ENCODE measurements around the gene GOLGA6L10. TPM values are rescaled to one million over a fixed set of nuclear protein-coding genes. Genes with fewer than 3 reads are reported as not detected.
"Not testable (repeated sequence)": the region's sequence is repeated elsewhere in the genome, so short reads cannot be mapped to it uniquely, and the experiment has no call there.

The GOLGA6L10 gene
- total and polyA plus RNA-seq, 2 of the 4 experiments (the other 2 are of a cell fraction) = under 0.01 to 0.79 TPM

GRCh38 chr15:82397817-82398216, 48.5 kb upstream of the GOLGA6L10 start:
- intact Hi-C loops (cut with micrococcal nuclease) (no loop called here), dilution Hi-C loops (cut with HindIII; ENCODE audit: low sequenced_read_pairs, unreplicated experiment) (no loop called here), in situ Hi-C loops (cut with MboI; ENCODE audit: low sequenced_read_pairs) (no loop called here)
- no TSS peak for BruUV-seq (replicated peaks)
- TF ChIP-seq RAD21 (IDR thresholded peaks at IDR 0.05; ENCODE audit: low read length) (no peak), CEBPB (IDR thresholded peaks at IDR 0.05; ENCODE audit: low read depth, low read length) (no peak), MAZ (IDR thresholded peaks at IDR 0.05; ENCODE audit: borderline replicate concordance, low read depth, low read length) (no peak)
- Histone ChIP-seq H2AK5ac (ENCODE audit: low read depth, low read length) (no peak overlapping the region), H3K9me3 (ENCODE audit: control insufficient read depth, insufficient read depth, low read length) (no peaks in the 10 kb centered on the region), H2AK9ac (replicated peaks; ENCODE audit: low read depth, low read length, poor library complexity) (no peak overlapping the region), H4K5ac (ENCODE audit: low read depth, low read length) (no peak overlapping the region), H3K27ac (ENCODE audit: insufficient read depth, low read length) (no peak overlapping the region), H4K91ac (ENCODE audit: insufficient read depth, low read depth, low read length) (no peak overlapping the region), H3K4me1 (ENCODE audit: control insufficient read depth, insufficient read depth, low read length) (peaks cover 3% of the 10 kb centered on the region; the same call in 1 of the 2 replicates), H3K18ac (ENCODE audit: low read depth, low read length) (no peak overlapping the region), H3K79me1 (ENCODE audit: low read depth in 1 of 2, low read length in 2 of 2) (peaks cover 7 to 21% of the 10 kb centered on the region in 2 experiments), H3K56ac (ENCODE audit: extremely low read depth, insufficient read depth, low read length) (no peak overlapping the region), H2AFZ (replicated peaks; ENCODE audit: low read length, poor library complexity) (no peak overlapping the region), H2BK20ac (ENCODE audit: low read depth, low read length) (no peak overlapping the region), H4K20me1 (ENCODE audit: insufficient read depth, low read length) (no peaks in the 10 kb centered on the region), H4K8ac (ENCODE audit: low read depth in 2 of 2, low read length in 2 of 2) (no peak overlapping the region), H2BK5ac (ENCODE audit: low read depth, low read length, poor library complexity, severe bottlenecking) (no peak overlapping the region), H2BK15ac (ENCODE audit: low read depth, low read length) (no peak overlapping the region), H3K9ac (ENCODE audit: low read depth, low read length) (no peak overlapping the region), H3K4me2 (ENCODE audit: low read depth, low read length) (no peak overlapping the region), H3K9me1 (ENCODE audit: insufficient read depth, low read length) (no peaks in the 10 kb centered on the region), H3K4me3 (ENCODE audit: insufficient read depth, low read depth, low read length) (no peak overlapping the region), H2BK120ac (ENCODE audit: low read depth, low read length) (no peak overlapping the region), H3K27me3 (ENCODE audit: control insufficient read depth, insufficient read depth, low read length) (no peaks in the 10 kb centered on the region), H3K36me3 (ENCODE audit: control insufficient read depth, insufficient read depth, low read length) (no peaks in the 10 kb centered on the region), H3K14ac (replicated peaks; ENCODE audit: low read depth, low read length) (no peak overlapping the region), H3K4ac (ENCODE audit: low read depth, low read length) (no peak overlapping the region), H3K23ac (ENCODE audit: low read depth, low read length) (no peak overlapping the region)
- DNase-seq (no peak), ATAC-seq (ENCODE audit: low read depth) (no peak)
- ChIA-PET CTCF (no interaction called here), POLR2A (ENCODE audit: unreplicated experiment) (no interaction called here)
- WGBS, 2 experiments (ENCODE audit: extremely low coverage in 2 of 2, insufficient read length in 1 of 2) = no CpG with 5 or more reads among the region's 3 CpGs

GRCh38 chr15:82395788-82396187, 46.5 kb upstream of the GOLGA6L10 start:
- H3K4ac ChIP-seq (ENCODE audit: low read depth, low read length); H2BK120ac ChIP-seq (ENCODE audit: low read depth, low read length); H4K20me1 ChIP-seq (ENCODE audit: insufficient read depth, low read length); H2AK5ac ChIP-seq (ENCODE audit: low read depth, low read length); H3K36me3 ChIP-seq (ENCODE audit: control insufficient read depth, insufficient read depth, low read length); H2AFZ ChIP-seq (replicated peaks; ENCODE audit: low read length, poor library complexity); H3K56ac ChIP-seq (ENCODE audit: extremely low read depth, insufficient read depth, low read length); BruUV-seq (replicated peaks); H3K23ac ChIP-seq (ENCODE audit: low read depth, low read length); POLR2A ChIA-PET (ENCODE audit: unreplicated experiment); H2BK15ac ChIP-seq (ENCODE audit: low read depth, low read length); H4K5ac ChIP-seq (ENCODE audit: low read depth, low read length); H3K9me3 ChIP-seq (ENCODE audit: control insufficient read depth, insufficient read depth, low read length); H3K4me1 ChIP-seq (ENCODE audit: control insufficient read depth, insufficient read depth, low read length); H3K27ac ChIP-seq (ENCODE audit: insufficient read depth, low read length); H3K27me3 ChIP-seq (ENCODE audit: control insufficient read depth, insufficient read depth, low read length); H3K14ac ChIP-seq (replicated peaks; ENCODE audit: low read depth, low read length); H4K8ac ChIP-seq (ENCODE audit: low read depth in 2 of 2, low read length in 2 of 2); H2BK20ac ChIP-seq (ENCODE audit: low read depth, low read length); ATAC-seq (ENCODE audit: low read depth); intact Hi-C loops (cut with micrococcal nuclease); H3K18ac ChIP-seq (ENCODE audit: low read depth, low read length); dilution Hi-C loops (cut with HindIII; ENCODE audit: low sequenced_read_pairs, unreplicated experiment); H4K91ac ChIP-seq (ENCODE audit: insufficient read depth, low read depth, low read length); H3K9ac ChIP-seq (ENCODE audit: low read depth, low read length); H3K9me1 ChIP-seq (ENCODE audit: insufficient read depth, low read length); H2BK5ac ChIP-seq (ENCODE audit: low read depth, low read length, poor library complexity, severe bottlenecking); CTCF ChIA-PET; H2AK9ac ChIP-seq (replicated peaks; ENCODE audit: low read depth, low read length, poor library complexity); H3K4me3 ChIP-seq (ENCODE audit: insufficient read depth, low read depth, low read length); in situ Hi-C loops (cut with MboI; ENCODE audit: low sequenced_read_pairs); H3K4me2 ChIP-seq (ENCODE audit: low read depth, low read length); DNase-seq: not testable (repeated sequence)
- H3K79me1 ChIP-seq (ENCODE audit: low read depth in 1 of 2, low read length in 2 of 2) = peaks cover 7 to 20% of the 10 kb centered on the region in 2 experiments
- no CpG with 5 or more reads among the region's 4 CpGs for WGBS, 2 experiments (ENCODE audit: extremely low coverage in 2 of 2, insufficient read length in 1 of 2)
